ENCODE data around the gene MBOAT7.

- TF ChIP-seq POLR2A (IDR thresholded peaks at IDR 0.05) = no peak
- TF ChIP-seq CTCF (IDR thresholded peaks at IDR 0.05) = no peak
Observed at GRCh38 chr19:54133957-54134590, 55.3 kb downstream of the MBOAT7 start.

All from body of pancreas (tissue), 4 donors.